Heart left ventricle (tissue), 16 donors: Measurements from ENCODE around the gene MRFAP1. TPM values are rescaled to one million over a fixed set of nuclear protein-coding genes. Genes with fewer than 3 reads are reported as not detected.

Experiments
- ATAC-seq, 4 donors: fragments of 200-7000 bp; cut with Tn5 transposase; one replicate each; pipeline ENCODE4 v1.9.1; 2020 to 2022; ENCODE audit warnings: moderate library complexity in 4 of 4, mild to moderate bottlenecking in 3 of 4, moderate number of reproducible peaks in 1 of 4
- DNase-seq, 5 donors: peaks; one replicate each; pipeline ENCODE4 v3.0.0-alpha.2; 2020
- H3K27ac ChIP-seq, 12 donors: fragments of 200-600 bp; sonication (generic) in 4 of 12; one replicate each; pipeline versions ENCODE4 v1.5.0 to v1.8.0; 2016 to 2022; ENCODE audit warnings: mild to moderate bottlenecking in 2 of 12
- H3K27me3 ChIP-seq, 9 donors: fragments of 200-600 bp; sonication (generic) in 2 of 9; one replicate each; pipeline versions ENCODE4 v1.5.1 to v1.8.0; 2016 to 2022; ENCODE audit warnings: mild to moderate bottlenecking in 3 of 9
- H3K36me3 ChIP-seq, 9 donors: fragments of 200-600 bp; sonication (generic) in 2 of 9; one replicate each; pipeline versions ENCODE4 v1.5.0 to v1.8.0; 2018 to 2022; ENCODE audit warnings: mild to moderate bottlenecking in 2 of 9
- H3K4me1 ChIP-seq, 12 donors: fragments of 200-600 bp; sonication (generic) in 4 of 12; one replicate each; pipeline versions ENCODE4 v1.5.0 to v1.8.0; 2016 to 2022; ENCODE audit warnings: mild to moderate bottlenecking in 3 of 12
- H3K4me3 ChIP-seq, 12 donors: fragments of 200-600 bp; sonication (generic) in 4 of 12; one replicate each; pipeline versions ENCODE4 v1.5.0 to v1.8.0; 2017 to 2022; ENCODE audit warnings: mild to moderate bottlenecking in 9 of 12, moderate library complexity in 4 of 12
- H3K9me3 ChIP-seq, 12 donors: fragments of 200-600 bp; sonication (generic) in 4 of 12; one replicate each; pipeline versions ENCODE4 v1.5.0 to v1.8.0; 2016 to 2022; ENCODE audit warnings: mild to moderate bottlenecking in 1 of 12
- CTCF ChIP-seq, 12 donors: fragments of 200-600 bp; sonication (generic) in 4 of 12; IDR thresholded peaks; one replicate each; pipeline versions ENCODE4 v1.5.0 to v1.8.0; 2018 to 2022; ENCODE audit warnings: antibody characterized with exemption in 12 of 12, mild to moderate bottlenecking in 5 of 12
- POLR2A ChIP-seq, 2 donors: fragments of 450-650 bp; IDR thresholded peaks; one replicate each; pipeline ENCODE4 v1.6.1; 2017; ENCODE audit warnings: antibody characterized with exemption in 2 of 2, mild to moderate bottlenecking in 2 of 2, moderate library complexity in 2 of 2
- WGBS, 4 donors: extraction: QIAGEN DNeasy Blood & Tissue Kit in 2 of 4; methylation state at CpG; one replicate each; pipeline versions ENCODE4 v1.1.5 to v1.1.7; 2013 to 2018; 5-methylcytosine and 5-hydroxymethylcytosine counted together
- intact Hi-C, 10 donors: fragments of 100-400 bp; cut with DNase I; formaldehyde crosslinking; loops; one replicate each; pipeline versions ENCODE4 v1.11.1 to v1.14.2; 2022
- polyA plus RNA-seq, 2 donors: library from polyadenylated mRNA; stranded (reverse); fragments of 200-250 nt; gene quantifications; one replicate each; pipeline ENCODE4 v1.2.3, GENCODE V29; 2013
- total RNA-seq, 9 donors: library from RNA; depleted of rRNA in 2 of 9; stranded (reverse); fragments of >200 nt in 2 of 9; fragmentation: NEBNext Ultra II Directional in 3 of 9; extraction: Animal tissue kit (Norgen Biotek cat#: 25700) in 3 of 9; gene quantifications; one replicate each; pipeline versions ENCODE4 v1.1.0 to v1.2.4, GENCODE V29; 2016 to 2023
- donor health status: ischemic (EF 13 %, LVEDD 7.1; RV severe dilation, severe dysfunction).
- donor health status: healthy with polysubstance abuse.
- donor health status: DM: no; HTN: yes; CAD: no.
- donor health status: DM: no; HTN: no; CAD: no.
- donor health status: ischemic (EF 25% LVEDD 6.9; RV normal size, moderate dysfunction).
- donor health status: ischemic (EF 25% LVEDD 5.7; RV mildly dilated, moderate dysfunction).
- donor health status: healthy.
- donor health status: DM: yes; HTN: yes; CAD: no.
- donor health status: ischemic (EF 35%, LVEDD 5.7; RV mildly dilated, moderate dysfunction).
- donor health status: nonischemic (EF 11% LVEDD 7.7; RV severe dilation, severe dysfunction).
- donor health status: DM: yes; HTN: yes; CAD: no.
- donor health status: PGD.
- donor health status: ischemic (EF 29% LVEDD 5.4; RV normal size, mild dysfunction).
- donor health status: nonischemic (EF 23%, LVEDD 6.1; RV moderate dilation, normal function).

Gene MRFAP1
- total and polyA plus RNA-seq, 11 donors, result 162 to 514 (median 239) TPM

GRCh38 chr4:6602289-6602688 lies 38.2 kb upstream of the MRFAP1 start:
- intact Hi-C loops, result no loop called here
- Histone ChIP-seq H3K9me3 (peaks cover 0 to 10% (median 5%) of the 10 kb centered on the region in 12 donors), H3K36me3 (peaks cover 0 to 88% (median 22%) of the 10 kb centered on the region in 9 donors), H3K4me3 (no peak overlapping the region), H3K4me1 (no peaks in the 10 kb centered on the region), H3K27ac (no peak overlapping the region), H3K27me3 (no peaks in the 10 kb centered on the region)
- no peak for ATAC-seq
- 93 to 96% (median 93%) methylated on average over 6 of the region's 6 CpGs for WGBS, 4 donors
- no peak for TF ChIP-seq POLR2A (IDR thresholded peaks at IDR 0.05)
- TF ChIP-seq CTCF (IDR thresholded peaks at IDR 0.05), result no peak
- DNase-seq, result no peak

GRCh38 chr4:6603128-6603527 lies 37.4 kb upstream of the MRFAP1 start:
- no peaks in the 10 kb centered on the region for H3K27me3 ChIP-seq
- intact Hi-C loops, result no loop called here
- no peaks in the 10 kb centered on the region for H3K4me1 ChIP-seq
- peaks cover 0 to 87% (median 30%) of the 10 kb centered on the region in 9 donors for H3K36me3 ChIP-seq
- H3K27ac ChIP-seq, result no peak overlapping the region
- DNase-seq (no peak), ATAC-seq (no peak)
- 88 to 94% (median 91%) methylated on average over 12 of the region's 12 CpGs for WGBS, 4 donors
- TF ChIP-seq POLR2A (IDR thresholded peaks at IDR 0.05), result no peak
- TF ChIP-seq CTCF (IDR thresholded peaks at IDR 0.05), result no peak
- no peak overlapping the region for H3K4me3 ChIP-seq
- peaks cover 0 to 10% (median 5%) of the 10 kb centered on the region in 12 donors for H3K9me3 ChIP-seq

- intact Hi-C loops, result no loop called here
- DNase-seq (peak in 1 of 5 donors; percentile 16), ATAC-seq (no peak)
- H3K36me3 ChIP-seq, result peaks cover 0 to 93% (median 30%) of the 10 kb centered on the region in 9 donors
- H3K27ac ChIP-seq, result no peak overlapping the region
- TF ChIP-seq POLR2A (IDR thresholded peaks at IDR 0.05) (no peak), CTCF (IDR thresholded peaks at IDR 0.05) (no peak)
- no peak overlapping the region for H3K4me3 ChIP-seq
- peaks cover 0 to 10% (median 5%) of the 10 kb centered on the region in 12 donors for H3K9me3 ChIP-seq
- no peaks in the 10 kb centered on the region for H3K27me3 ChIP-seq
- WGBS, 4 donors, result 96 to 100% (median 97%) methylated on average over 8 of the region's 8 CpGs
- peaks cover 0 to 4% (median 0%) of the 10 kb centered on the region in 12 donors for H3K4me1 ChIP-seq
Measured at GRCh38 chr4:6605114-6605513, 35.4 kb upstream of the MRFAP1 start.

DNA sequence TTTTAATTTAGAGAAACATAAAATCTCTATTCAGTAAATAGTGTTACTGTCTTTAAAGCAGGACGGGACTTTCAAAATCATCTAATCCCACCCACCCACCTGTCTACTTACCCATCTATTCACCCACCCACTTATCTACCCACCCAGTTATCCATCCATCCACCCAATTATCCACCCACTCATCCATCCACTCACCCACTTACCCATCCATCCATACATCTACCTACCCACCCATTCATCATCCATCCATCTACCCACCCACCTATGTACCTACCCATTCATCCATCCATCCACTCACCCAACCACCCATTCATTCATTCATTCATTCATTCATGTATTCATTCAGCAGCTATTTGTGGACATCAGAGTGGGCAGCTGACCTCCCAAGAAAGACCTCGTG lies 34.9 kb upstream of the MRFAP1 start:
- TF ChIP-seq CTCF (IDR thresholded peaks at IDR 0.05) (no peak), POLR2A (IDR thresholded peaks at IDR 0.05) (no peak)
- Histone ChIP-seq H3K4me3 (no peak overlapping the region), H3K4me1 (peaks cover 0 to 4% (median 0%) of the 10 kb centered on the region in 12 donors), H3K27me3 (no peaks in the 10 kb centered on the region), H3K27ac (no peak overlapping the region), H3K36me3 (peaks cover 0 to 93% (median 28%) of the 10 kb centered on the region in 9 donors), H3K9me3 (peaks cover 0 to 10% (median 5%) of the 10 kb centered on the region in 12 donors)
- peak in 1 of 5 donors; percentile 10 for DNase-seq
- intact Hi-C loops, result no loop called here
- whole genome bisulfite sequencing, 4 donors, result 97 to 99% (median 97%) methylated on average over 2 of the region's 2 CpGs
- ATAC-seq, result no peak
